Right lung (tissue), 5 donors: ENCODE measurements around the gene TMEM9B. TPM values are rescaled to one million over a fixed set of nuclear protein-coding genes. Genes with fewer than 3 reads are reported as not detected.

Experiments
- polyA plus RNA-seq, 5 donors: library from polyadenylated mRNA; unstranded; fragments of 120-200 nt; gene quantifications; one replicate each; pipeline versions ENCODE4 v1.2.1 to v1.2.3, GENCODE V29; 2013; ENCODE audit warnings: inconsistent platforms in 1 of 5, low replicate concordance in 1 of 5; ENCODE audit not compliant: insufficient read length in 5 of 5, insufficient read depth in 1 of 5

Gene TMEM9B
- polyA plus RNA-seq, 5 donors: 47.2 to 57.9 (median 50.4) TPM

Other genes starting within 250 kb of the TMEM9B start
- gene AKIP1, start 53.3 kb downstream of the TMEM9B start, polyA plus RNA-seq: 10 to 100 TPM; 19.0 to 25.7 (median 23.1) TPM
- gene C11orf16, start 31.5 kb downstream of the TMEM9B start, polyA plus RNA-seq: 1 to 10 TPM; 1.7 to 6.9 (median 5.3) TPM
- gene ASCL3, start 21.4 kb downstream of the TMEM9B start, polyA plus RNA-seq: under 1 TPM in 4 of 5 donors, not detected in 1; 0.22 to 0.38 (median 0.25) TPM
- gene NRIP3, start 39.6 kb upstream of the TMEM9B start, polyA plus RNA-seq: 1 to 10 TPM; 2.4 to 3.9 (median 2.5) TPM
- 10 to 100 TPM; 30.7 to 52.9 (median 43.1) TPM for gene SCUBE2, start 127.2 kb upstream of the TMEM9B start, polyA plus RNA-seq